Stimulated activated CD4-positive, alpha-beta T cell treated with anti-CD3 and anti-CD28 coated beads, Interleukin-12 subunit alpha, Interleukin-12 subunit beta, amount 100 ng/mL, for 48 hours (primary cell): ENCODE data around the gene KCNA3.

Source experiments
- DNase-seq, 3 donors: peaks; one replicate each; pipeline ENCODE4 v3.0.0-alpha.2; 2020; ENCODE audit warnings: low read depth in 2 of 3, low spot score in 1 of 3

KCNA3 gene

GRCh38 chr1:110639724-110640386 is 34.9 kb downstream of the KCNA3 start:
- DNase-seq: no peak

DNA sequence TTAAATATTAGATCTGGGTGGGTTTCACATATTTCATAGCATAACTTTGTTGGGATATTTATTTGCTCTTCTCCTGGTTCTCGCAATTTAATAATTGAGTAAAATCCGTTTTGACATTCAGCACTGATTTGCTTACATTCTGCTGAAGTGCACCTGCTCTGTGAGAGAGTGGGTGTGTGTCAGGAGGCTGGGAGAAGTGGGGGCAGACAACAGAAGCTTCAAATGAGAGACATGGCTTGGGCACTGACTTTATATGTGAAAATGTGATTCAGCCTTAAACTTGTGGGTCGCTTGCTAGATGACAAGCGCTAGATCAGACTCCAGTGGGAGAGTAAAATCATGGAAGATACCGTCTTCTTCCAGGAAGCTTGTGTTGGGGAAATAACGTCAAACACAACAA is 36.2 kb downstream of the KCNA3 start:
- no peak for DNase-seq

GRCh38 chr1:110638058-110638457 is 36.7 kb downstream of the KCNA3 start:
- DNase-seq: no peak

DNA sequence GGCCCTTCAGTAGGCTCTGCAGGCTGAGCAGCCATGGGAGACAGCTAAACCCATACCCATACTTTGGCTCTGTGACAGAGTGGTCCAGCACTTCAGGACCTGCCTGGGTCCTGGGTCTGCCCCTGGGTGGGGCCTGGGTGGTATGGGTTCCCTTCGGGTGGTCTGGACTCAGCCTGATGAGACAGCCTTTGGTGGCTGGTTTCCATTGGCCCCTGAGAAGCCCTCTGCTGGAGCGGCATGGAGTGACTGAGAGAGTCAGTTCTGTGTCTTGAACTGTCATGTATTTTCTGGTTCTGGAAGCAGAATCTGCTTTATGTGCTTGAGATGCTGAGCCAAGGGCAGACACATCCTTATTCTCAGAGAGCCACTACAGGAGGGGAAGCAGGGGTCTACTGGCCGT is 37.3 kb downstream of the KCNA3 start:
- no peak for DNase-seq

GRCh38 chr1:110636149-110636935 is 38.4 kb downstream of the KCNA3 start:
- DNase-seq: no peak

- no peak for DNase-seq
These were observed 39.3 kb downstream of the KCNA3 start for GRCh38 chr1:110635434-110635833.

GRCh38 chr1:110634455-110635311 is 40.1 kb downstream of the KCNA3 start:
- peak; percentile 60 to 78 (median 76) for DNase-seq

DNA sequence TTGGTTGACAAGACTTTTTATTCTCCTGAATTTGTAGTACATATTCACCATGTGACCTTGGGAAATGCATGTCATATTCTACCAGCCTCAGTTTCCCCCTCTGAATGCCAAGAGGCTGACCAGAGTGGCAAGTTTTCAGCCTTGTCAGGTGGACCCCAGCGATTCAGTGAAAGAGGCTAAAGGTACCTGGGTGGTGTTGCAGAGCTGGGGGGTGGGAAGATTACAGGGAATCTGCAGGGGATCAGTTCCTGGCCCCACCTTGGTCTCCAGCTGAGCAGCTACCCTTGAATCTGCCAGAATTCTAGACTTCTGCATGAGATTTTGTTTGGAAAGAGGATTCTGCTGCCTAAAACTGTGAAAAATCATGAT is 40.7 kb downstream of the KCNA3 start:
- no peak for DNase-seq

DNA sequence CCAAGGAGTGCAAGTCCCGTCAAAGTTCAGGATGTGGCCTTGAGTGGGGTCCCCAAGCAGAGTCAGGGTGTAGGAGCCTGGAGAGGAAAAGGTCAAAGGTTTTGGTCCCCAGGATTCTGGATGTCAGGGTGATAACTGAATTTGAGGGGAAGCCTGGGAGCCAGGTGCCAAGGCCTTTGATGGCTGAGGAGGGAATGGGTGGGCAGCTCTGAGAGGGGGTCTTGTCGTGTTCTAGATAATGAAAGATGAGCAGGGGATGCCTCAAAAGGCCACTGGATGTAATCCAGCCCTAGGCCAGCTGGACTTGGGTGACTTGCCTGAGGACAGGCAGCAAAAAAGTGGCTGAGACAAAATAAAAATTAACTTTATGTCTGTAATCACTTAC is 41.1 kb downstream of the KCNA3 start:
- no peak for DNase-seq

DNA sequence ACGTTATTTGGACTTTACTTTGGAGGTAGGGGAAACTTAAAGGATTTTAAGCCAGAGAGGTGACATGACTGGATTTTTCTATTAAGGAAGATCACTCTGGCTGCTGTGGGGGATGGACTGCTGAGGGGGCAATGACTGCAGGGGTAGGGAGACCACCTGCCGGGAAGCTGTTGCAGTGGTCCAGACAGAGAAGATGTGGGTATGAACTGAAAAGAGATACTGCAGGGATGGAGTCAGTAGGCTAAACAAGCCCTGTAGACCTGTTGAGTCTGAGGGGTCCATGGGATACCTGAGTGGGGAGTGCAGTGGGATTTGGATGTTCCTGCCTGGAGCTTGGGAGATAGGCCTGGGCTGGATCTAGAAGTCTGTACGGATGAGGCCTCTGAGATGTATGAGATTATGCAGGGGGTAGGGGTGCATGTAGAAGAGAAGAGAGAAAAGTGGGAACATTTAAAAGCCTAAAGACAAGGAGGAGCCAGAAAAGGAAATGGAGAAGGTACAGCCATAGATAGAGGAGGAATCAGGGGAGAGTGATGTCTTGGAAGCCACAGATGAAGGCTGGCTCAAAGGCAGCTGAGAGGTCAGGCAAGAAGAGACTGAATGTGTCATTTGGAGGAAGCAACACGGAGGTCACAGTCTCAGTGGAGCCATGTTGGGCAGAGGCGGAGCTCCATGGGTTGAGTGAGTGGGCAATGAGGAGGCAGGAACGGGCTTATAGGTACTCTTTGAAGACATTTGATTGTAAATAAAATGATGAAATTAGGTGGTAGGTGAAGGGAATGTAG is 42.7 kb downstream of the KCNA3 start:
- DNase-seq: no peak

GRCh38 chr1:110630839-110631663 is 43.7 kb downstream of the KCNA3 start:
- peak; percentile 68 to 88 (median 79) for DNase-seq

GRCh38 chr1:110628323-110629105 is 46.2 kb downstream of the KCNA3 start:
- no peak for DNase-seq

GRCh38 chr1:110627764-110628163 is 47.0 kb downstream of the KCNA3 start:
- DNase-seq: no peak

- DNase-seq: no peak
These were observed 47.9 kb downstream of the KCNA3 start for GRCh38 chr1:110626889-110627288.
